ENCODE results near the gene RAB11FIP4. TPM values are rescaled to one million over a fixed set of nuclear protein-coding genes. Genes with fewer than 3 reads are reported as not detected.

Gene RAB11FIP4
- polyA plus RNA-seq, 3 donors, result 14.8 to 16.5 (median 15.5) TPM

DNA sequence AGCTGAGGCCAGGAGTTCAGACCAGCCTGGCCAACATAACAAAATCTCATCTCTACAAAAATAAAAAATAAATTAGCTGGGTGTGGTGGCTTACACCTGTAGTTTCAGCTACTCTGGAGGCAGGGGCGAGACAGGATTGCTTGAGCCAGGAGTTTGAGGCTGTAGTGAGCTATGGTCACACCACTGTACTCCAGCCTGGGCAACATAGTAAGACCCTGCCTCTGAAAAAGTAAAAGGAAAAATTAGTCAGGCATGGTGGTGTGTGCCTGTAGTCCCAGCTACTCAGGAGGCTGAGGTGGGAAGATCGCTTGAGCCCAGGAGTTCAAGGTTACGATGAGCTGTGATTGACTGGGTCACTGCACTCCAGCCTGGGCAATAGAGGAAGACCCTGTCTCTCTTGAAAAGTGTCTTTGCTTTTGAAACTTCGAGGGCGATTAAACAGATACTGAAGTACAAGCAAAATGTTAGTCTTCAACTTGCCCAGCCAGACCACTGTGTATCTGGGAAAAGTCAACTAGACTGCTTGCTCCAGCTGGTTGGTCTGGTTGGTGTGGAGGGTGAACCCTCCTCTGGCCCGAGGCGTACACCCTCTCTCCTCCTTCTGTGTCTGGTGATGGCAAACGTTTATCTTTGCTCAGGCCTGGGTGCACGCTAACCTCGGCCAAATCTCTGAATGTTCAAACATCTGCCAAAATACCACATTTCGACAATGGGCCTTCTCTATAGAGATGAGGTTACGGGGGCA is 174.9 kb downstream of the RAB11FIP4 start:
- DNase-seq, result no peak

DNA sequence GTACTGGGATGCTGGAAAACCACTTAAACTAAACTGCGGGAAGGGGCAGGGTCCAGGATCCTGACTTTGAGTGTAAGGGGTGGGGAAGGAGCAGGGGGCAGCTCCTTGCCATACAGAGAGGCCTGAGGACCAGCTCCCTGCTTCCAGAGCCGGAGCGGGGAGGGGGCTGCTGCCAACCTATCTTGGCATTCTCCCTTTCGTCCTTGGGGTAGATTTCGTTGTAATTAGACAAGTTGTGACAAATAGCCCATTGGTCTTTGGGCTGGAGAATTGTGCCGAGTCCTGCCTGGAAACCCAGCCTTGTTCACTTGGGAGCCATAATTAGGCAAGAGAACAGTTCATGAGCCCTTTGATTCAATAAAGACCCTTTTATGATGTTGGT is 175.5 kb downstream of the RAB11FIP4 start:
- no peak for DNase-seq

DNA sequence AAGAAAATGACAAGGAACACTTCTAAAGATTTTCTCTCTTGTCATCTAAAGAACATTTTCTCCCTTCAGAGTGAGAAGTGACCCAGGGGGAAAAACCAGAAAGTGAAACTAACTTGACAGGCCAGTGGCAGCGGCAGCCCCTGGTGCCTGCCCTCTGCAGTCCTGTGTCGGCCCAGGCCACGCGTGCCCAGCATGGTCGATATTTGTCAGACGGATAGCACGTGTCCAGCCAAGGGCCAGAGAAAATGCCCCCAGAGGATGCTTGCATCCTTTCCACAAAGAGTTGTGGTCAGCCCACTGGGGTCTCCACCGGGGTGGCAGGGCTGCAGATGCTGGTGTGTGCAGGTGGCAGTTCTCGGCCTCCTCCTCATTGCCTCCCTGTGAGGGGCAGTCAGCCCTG is 176.6 kb downstream of the RAB11FIP4 start:
- DNase-seq, result no peak

DNA sequence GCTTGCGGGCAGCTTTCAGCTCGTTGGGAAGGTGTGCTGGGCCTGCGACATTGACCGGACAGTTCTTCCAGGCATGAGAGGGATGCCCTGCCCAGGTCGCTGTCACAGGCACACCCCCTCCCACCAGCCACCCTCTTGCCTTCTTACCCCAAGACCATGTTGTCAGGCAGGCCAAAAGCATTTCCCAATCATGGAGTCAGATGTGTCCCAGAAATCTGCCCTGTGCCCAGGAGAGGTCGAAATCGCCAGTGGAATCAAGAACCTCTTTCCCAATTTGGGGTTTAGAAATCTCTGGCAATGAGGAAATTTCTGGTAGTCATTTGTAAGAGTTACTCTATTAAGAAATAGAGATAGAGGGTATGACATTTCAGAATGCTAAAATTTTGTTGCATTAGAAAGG is 177.1 kb downstream of the RAB11FIP4 start:
- DNase-seq, result no peak

DNA sequence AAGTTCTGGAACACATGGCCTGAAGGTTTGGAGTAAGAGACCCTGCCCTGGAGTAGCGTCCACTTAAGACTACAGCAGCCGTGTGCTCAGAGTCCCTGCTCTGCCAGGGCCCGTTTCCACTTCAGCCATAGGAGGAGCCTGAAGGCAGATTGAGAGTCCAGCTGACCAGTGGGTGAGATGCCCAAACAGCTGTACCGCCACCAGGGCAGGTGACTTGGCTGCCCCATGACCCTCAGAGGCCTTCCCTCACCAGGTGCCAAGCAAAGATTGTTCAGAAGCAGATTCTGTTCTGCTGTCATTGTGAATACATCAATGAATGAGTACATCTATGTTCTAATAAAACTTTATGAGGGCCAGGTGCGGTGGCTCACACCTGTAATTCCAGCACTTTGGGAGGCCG is 178.8 kb downstream of the RAB11FIP4 start:
- no peak for DNase-seq

DNA sequence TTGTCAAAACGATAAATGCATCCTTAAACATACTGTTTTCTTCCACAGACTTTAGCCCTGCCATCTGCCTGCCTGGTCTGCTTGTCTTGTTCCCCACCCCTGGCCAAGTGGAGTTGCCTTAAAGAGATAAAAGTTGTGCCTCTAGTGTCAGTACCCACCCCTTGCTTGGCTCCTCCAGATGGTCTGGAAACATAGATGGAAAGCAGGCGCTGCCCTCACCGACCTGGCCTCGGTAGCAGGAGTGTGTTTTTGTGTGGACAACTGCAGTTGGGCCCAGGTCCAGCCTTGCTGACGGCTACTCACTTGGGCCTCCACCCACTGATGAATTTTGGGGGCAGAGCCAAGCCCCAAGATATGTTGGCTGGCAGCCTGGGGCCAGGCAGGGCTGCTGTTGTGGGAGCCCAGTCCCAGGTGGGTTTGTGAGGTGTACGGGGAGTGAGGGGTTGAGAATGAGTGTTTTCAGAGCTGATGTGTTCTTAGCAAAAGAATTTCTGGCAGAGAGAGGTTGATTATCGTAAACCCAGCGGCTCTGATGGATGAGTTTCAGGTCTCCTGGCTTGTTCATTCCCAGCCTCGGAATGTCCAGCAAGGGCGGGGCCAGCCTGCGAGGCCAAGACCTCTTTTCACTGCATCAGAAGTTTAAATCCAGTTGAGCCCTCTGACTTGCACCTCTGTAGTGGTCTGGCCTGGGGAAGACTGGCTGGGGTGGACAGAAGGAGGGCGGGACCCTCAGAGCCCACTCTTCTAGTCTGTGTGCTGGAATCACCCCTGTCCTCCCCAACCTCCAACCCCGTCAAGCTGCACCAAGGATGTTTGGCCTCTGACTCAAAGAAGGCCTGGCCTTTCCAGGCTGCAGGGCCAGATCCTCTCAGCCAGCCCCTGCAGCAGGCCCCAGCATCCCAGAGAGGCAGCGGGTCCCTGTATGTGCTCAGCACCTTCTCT is 179.7 kb downstream of the RAB11FIP4 start:
- no peak for DNase-seq

DNA sequence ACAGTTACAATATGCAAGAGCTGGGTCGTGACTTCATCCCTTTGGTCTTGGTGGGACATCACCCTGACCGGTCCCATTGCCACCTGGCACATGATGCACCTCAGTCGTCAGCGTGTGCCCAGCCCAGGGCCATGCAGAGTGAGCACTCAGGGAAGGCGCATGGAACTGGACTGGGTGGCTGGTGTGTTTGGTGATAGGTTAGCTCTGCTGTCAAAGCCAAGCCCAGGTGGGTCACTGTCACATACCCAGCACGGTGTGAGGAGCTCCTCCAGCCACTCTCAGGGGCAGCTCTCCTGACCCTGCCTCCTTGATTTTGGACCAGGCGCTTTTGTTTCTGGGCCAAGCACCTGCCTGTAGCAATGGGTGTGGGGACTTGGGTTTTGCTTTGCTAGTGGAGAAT is 180.9 kb downstream of the RAB11FIP4 start:
- DNase-seq, result no peak

DNA sequence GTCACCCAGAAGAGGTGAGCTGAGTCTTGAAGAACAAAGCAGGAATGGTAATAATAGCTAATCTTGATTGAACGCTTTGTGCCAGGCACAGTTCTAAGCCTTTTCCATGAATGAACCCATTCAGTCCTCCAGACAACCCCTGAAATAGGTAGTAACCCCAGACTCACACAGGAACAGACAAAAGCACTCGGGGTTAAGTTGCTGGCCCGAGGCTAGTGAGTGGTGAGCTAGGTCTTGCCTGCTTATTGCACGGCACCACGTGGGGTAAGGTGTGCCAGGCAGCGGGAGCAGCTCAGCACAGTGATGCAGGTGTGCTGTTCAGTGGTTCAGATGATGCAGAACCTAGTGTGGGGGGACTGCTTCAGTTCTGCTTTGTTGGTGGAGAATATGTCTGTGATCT is 181.6 kb downstream of the RAB11FIP4 start:
- DNase-seq, result no peak

DNA sequence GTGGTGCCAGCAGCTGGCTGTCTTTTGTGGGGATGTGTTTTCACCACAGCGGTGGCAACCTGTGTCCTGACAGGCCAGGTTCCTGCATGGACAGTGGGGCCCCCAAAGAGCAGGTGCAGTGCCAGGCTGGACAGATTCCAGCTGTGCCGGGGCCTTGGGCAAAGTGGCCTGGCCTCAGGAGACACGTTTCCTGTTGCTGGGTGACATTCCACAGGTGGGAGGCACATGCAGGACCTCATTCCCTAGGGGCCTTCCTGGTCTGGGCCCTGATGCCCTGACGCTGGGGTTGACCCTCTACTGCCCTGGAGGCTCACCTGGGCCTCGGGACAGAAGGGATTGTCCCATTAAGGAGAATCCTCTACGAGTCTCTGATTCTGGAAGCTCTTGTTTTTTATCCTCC is 182.4 kb downstream of the RAB11FIP4 start:
- DNase-seq, result no peak

DNA sequence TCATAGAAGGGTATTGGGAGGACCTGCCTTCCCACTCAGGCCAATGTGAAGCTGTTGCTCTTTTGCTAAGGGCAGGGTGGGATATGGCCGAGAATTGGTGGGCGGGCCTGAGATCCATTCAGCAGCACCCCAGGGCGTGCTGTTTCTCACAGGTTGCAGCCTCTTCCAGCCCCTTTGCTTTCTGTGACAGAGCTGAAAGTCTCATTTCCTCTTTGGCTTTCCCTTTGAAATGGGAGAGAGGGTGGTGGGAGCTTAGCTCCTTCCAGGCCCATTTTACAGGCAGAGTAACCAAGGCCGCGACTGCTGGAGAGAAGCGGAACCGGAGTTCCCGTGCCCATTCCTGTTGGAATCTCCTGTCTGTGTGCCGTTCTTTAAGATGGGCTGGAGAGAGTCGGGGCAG is 183.0 kb downstream of the RAB11FIP4 start:
- DNase-seq, result no peak

DNA sequence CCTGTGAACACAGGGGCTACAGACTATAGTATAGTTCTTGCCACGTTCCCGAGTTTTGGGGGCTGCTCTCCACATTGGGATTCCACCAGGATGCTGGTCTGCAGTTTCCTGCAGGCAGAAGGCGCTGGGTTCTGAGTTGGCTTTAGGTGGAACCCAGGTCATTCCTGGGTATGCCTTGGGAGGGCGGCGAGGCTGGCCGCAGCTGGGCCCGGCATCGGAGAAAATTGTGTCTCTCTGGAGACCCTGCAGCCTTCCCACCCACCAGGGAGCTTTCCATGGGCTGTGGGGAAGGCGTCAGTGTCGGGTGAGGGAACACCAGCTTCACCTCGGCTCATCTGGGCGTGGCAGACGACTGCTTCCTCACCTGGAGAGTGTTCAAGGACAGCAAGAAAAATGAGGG is 183.6 kb downstream of the RAB11FIP4 start:
- DNase-seq, result no peak

DNA sequence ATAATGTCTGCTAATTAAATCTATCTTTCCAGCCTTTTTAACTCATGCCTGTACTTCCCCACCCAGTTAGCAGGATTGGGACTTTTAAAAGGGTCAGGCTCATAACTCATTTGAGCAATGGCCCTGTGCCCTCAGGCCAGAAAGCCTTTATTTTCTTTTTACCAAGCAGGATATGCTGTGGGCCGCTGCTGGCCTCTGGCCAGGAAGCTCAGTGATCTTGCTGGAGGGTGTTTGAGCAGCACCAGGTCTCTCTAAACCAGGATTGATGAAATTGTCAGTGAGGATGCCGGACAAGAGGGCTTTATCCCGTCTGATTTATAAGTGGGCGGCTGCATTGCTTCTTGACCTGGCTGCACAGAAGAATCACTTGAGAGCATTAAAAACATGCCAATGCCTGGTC is 187.8 kb downstream of the RAB11FIP4 start:
- DNase-seq, result no peak

DNA sequence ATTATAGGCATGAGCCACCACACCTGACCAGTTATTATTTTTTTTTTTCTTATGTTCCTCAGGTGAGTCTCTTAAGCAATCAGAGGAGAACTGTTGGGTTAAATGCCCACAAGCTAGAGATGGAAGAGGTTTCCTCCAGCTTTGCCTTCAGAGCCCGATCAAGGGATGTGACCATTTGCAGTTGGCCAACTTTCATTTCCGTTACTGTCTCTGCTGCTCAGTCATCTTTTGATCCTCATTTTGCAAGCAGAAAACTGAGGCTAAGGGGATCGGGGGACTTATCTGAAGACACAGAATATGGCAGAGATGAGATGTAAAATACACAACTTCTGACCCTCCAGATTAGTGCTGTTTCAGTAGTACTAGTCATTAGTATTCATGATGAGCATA is 188.8 kb downstream of the RAB11FIP4 start:
- DNase-seq, result no peak

DNA sequence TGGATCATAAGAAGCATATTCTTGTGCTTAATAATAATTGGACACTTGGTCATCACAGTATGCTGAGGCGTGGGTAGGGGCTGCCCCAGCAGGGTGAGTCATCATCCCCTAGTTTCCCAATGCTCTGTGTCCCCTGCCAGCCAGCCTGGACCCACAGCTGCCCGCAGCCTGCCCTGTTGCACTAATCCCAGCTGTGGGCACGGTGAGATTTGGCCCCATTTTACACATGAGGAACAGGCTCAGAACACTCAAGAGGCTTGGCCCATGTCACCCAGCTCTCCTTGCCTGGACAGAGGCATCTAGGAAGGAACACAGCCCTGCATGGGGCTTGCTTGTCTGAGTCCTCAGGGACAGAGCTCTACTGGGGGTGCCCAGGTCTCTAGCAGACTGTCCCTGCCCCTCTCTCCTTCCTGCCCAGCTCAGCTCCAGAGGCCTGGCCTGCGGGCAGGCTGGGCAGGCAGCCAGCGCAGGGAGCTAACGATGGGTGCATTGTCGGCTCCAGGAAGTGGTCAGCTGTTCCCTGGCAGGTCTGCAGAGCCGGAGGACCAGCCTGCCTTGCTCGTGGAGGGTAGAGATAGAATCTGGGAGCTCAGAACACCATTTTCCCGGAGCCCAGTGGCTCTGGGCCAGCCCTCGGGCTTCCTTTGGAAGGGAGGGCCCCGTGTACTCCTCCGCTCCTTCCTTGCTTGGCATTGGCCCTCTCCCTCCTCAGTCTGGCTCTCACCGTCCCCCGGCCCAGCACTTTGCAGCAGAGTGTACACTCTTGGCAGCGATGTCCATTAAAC is 189.4 kb downstream of the RAB11FIP4 start:
- no peak for DNase-seq

DNA sequence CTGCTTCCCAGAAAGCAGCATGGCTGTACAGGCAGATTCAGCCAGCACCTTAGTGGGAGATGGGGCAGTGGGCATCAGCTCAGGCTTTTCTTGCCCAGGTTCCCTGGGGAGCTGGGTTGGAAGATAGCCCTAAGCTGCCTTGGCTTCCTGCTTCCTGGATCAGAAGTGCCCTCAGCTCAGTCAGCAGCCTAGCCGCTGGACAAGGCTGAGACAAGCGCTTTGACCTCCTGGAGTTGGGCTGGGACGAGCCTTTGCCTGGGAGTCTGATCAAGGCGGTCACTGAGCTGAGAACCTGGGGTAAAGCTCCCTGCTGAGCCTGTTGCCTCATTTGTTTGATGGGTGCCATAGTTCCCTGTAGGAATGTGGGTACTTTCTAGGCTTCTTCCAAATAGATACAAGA is 190.0 kb downstream of the RAB11FIP4 start:
- DNase-seq, result no peak

DNA sequence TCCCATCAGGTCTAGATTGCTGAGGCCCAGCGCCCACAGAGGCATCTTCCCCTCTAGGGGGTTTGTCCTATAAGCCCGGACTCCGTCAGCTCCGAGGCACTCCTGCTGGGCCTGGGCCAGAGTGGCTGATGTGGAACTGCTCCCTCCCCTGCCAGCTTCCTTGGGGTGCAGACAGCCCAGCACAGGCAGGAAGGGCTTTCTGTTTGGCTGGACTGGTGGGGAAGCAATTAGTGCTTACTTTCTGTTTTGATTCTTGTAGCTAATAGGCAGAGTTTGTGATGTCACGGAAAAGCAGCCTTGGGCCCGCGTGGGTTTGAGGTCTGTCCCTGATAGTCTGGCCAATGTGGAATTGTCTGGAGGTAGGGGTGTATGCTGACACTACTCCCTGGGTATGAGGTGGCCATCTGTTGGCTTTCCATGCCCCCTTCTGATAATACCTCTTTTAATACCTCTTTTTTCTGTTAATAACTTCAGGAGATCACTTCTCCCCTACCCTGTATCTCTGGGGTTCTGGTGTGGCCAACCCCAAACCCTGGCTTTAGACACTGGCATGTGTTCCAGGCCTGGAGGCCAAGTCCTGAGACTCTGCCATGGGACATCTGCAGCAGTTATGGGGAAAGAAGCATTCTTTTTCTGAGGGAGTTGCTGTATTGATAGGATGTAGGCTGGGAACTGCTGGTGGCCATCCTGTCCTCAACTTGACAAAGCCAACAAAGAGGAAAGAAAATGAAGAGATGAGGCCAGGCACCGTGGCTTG is 190.9 kb downstream of the RAB11FIP4 start:
- DNase-seq, result no peak

DNA sequence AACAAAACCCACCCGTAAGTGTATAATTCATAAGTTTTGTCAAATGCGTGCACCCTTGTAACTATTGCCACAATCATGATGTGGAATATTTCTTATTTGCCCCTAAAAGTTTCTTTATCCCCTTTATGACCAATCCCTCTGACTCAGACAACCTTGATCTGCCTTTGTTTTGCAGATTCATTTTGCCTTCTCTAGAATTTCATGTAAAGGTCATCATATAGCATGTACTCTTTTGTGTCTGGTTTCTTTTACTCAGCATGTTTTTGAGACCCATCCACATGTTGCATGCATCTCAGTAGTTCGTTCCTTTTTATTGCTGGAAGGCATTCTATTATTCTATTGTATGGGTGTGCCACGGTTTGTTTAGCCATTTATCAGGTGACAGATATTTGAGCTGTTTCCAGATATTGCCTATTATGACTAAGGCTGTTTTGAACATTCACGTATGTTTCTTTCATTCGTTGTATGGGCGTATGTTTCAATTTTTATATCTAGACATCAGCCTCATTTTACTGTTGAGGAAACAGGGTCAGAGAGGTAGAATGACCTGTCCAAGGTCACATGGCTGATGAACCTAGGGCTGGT is 192.4 kb downstream of the RAB11FIP4 start:
- no peak for DNase-seq

DNA sequence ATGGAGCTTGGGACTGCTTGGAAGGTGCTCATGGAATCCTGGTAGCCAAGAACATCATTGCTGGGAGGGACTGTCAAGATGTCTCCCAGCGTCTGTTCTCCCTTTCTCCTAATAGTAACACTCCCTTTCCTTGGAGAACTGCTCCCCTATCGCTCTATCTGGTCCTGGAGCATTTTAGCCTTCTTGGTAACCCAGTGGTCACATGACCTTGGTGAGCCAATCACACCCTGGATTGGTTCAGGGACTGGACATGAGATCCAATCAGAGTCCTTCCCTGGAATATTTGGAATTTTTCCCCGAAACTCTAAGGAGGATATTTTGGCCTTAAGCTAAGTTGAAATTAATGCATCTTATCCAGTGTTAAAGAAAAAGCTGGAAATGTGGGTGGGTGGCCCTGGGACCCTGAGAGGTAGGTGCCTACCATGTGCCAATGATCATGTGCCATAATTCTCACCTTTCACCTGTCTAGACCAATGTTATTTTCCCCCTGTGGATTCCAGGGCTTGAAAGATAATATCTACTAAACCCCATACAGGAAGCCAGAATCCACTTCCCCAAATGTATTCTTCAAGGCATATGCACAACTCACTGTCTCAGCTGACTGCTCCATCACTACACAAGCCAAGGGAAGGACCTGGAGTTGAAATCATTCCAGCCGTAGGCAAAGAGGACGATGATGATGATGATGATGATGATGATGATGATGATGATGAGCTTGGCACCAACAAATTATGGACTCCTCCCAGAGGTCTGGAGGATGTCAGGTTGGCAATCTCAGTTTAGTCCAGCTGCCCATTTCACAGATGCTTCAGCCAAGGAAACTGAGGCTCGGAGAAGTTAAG is 193.2 kb downstream of the RAB11FIP4 start:
- DNase-seq, result no peak

DNA sequence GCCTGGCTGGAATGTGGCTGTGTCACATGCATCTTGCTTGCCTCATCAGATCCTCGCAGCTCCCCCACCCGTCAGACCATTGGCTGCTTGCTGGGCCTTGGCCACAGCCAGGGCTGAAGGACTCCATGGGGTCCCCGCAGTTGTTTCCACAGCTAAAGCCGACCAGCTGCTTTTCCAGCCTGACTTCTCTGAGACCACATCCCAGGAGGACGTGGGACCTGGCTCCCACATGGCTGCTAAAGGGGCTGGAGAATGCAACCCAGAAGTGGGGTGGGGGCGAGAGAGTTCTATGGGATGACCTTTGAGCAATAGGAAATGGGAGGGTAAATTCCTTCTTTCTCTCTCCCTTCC is 193.8 kb downstream of the RAB11FIP4 start:
- DNase-seq, result no peak

DNA sequence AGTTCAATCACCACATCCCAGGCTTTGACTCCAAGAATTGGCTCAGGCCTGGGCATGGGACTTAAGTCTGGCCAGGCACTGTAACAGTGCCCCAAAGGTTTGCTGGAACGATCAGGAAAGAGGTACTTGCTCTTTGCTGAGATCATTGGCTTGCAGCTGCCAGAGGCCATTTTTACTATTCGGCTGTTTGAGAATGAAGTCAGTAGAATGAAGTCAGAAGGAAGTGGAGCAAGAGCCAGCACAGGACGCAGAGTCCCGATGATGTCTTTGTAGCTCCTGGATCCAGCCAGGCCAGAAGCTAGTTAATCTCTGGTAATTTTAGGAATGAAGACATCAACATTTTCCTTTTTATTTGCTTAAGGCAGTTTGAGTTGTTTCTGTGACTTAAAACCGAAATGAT is 195.5 kb downstream of the RAB11FIP4 start:
- DNase-seq, result no peak

DNA sequence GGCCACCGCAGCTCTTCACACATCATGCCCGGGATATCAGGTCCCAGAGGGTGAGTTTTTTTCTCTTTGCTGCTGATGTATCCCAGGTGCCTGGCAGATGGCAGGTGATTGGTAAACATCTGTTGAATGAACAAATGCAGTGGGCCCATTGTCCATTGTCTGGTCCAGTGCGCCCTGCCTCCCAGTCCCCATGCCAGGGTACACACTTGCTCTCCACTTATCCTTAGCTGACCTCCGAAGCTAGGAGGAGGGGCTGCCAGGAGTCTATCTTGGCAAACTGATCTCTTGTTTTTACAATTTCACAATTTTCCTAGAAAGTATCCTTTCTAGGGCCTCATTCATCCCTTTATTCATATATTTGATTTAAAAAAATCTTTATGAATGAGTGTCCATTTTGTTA is 196.0 kb downstream of the RAB11FIP4 start:
- DNase-seq, result no peak

All from renal pelvis (tissue), 4 donors.